Measurements from ENCODE around the gene FBRS. TPM values are rescaled to one million over a fixed set of nuclear protein-coding genes. Genes with fewer than 3 reads are reported as not detected.

Gene FBRS
- total and polyA plus RNA-seq, 2 of the 13 experiments (the other 11 are each of a cell fraction or from before 2014, with no cell fraction given): 13.7 to 16.2 TPM

GRCh38 chr16:30628628-30629540 lies 29.3 kb upstream of the FBRS start (continued):
- TF ChIP-seq ZBTB43 (CRISPR knock-in tag; conservative IDR thresholded peaks at IDR 0.05) (no peak), HNRNPUL1 (IDR thresholded peaks at IDR 0.05; ENCODE audit: low read depth, low read length) (no peak), BORCS8-MEF2B (CRISPR knock-in tag; IDR thresholded peaks at IDR 0.05) (no peak), TEAD3 (CRISPR knock-in tag; optimal IDR thresholded peaks at IDR 0.05; ENCODE audit: borderline replicate concordance) (peak; percentile 65), ZNF609 (CRISPR knock-in tag; IDR thresholded peaks at IDR 0.05; ENCODE audit: borderline replicate concordance) (0 out of 2 replicates have a peak, but pooled peaks have one; percentile 16), ZNF414 (CRISPR knock-in tag; IDR thresholded peaks at IDR 0.05) (no peak), SATB2 (CRISPR knock-in tag; IDR thresholded peaks at IDR 0.05) (no peak), EZH2 (conservative IDR thresholded peaks at IDR 0.05; ENCODE audit: low read depth, low read length) (no peak), SMARCC2 (IDR thresholded peaks at IDR 0.05) (no peak), ZNF124 (CRISPR knock-in tag; IDR thresholded peaks at IDR 0.05) (no peak), SNAPC2 (CRISPR knock-in tag; IDR thresholded peaks at IDR 0.05) (no peak), ZNF616 (CRISPR knock-in tag; IDR thresholded peaks at IDR 0.05; ENCODE audit: low read depth) (no peak), ZSCAN31 (CRISPR knock-in tag; IDR thresholded peaks at IDR 0.05; ENCODE audit: low read depth) (no peak), ZNF496 (CRISPR knock-in tag; IDR thresholded peaks at IDR 0.05; ENCODE audit: insufficient replicate concordance) (no peak), ZNF232 (CRISPR knock-in tag; IDR thresholded peaks at IDR 0.05; ENCODE audit: borderline replicate concordance) (peak; percentile 14; the same call in 1 of the 2 replicates)
- TF ChIP-seq, protein P1, sequence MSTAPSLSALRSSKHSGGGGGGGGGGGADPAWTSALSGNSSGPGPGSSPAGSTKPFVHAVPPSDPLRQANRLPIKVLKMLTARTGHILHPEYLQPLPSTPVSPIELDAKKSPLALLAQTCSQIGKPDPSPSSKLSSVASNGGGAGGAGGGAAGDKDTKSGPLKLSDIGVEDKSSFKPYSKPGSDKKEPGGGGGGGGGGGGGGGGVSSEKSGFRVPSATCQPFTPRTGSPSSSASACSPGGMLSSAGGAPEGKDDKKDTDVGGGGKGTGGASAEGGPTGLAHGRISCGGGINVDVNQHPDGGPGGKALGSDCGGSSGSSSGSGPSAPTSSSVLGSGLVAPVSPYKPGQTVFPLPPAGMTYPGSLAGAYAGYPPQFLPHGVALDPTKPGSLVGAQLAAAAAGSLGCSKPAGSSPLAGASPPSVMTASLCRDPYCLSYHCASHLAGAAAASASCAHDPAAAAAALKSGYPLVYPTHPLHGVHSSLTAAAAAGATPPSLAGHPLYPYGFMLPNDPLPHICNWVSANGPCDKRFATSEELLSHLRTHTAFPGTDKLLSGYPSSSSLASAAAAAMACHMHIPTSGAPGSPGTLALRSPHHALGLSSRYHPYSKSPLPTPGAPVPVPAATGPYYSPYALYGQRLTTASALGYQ (CRISPR knock-in tag; IDR thresholded peaks at IDR 0.05): no peak
